ENCODE measurements around the gene MCM3.

- TF ChIP-seq, protein P1, sequence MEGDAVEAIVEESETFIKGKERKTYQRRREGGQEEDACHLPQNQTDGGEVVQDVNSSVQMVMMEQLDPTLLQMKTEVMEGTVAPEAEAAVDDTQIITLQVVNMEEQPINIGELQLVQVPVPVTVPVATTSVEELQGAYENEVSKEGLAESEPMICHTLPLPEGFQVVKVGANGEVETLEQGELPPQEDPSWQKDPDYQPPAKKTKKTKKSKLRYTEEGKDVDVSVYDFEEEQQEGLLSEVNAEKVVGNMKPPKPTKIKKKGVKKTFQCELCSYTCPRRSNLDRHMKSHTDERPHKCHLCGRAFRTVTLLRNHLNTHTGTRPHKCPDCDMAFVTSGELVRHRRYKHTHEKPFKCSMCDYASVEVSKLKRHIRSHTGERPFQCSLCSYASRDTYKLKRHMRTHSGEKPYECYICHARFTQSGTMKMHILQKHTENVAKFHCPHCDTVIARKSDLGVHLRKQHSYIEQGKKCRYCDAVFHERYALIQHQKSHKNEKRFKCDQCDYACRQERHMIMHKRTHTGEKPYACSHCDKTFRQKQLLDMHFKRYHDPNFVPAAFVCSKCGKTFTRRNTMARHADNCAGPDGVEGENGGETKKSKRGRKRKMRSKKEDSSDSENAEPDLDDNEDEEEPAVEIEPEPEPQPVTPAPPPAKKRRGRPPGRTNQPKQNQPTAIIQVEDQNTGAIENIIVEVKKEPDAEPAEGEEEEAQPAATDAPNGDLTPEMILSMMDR (IDR thresholded peaks at IDR 0.05; ENCODE audit: low read depth, low read length): peak; percentile 49
- TF ChIP-seq EZH2phosphoT487 (IDR thresholded peaks at IDR 0.05; ENCODE audit: low read depth): no peak
Observed at GRCh38 chr6:52285177-52286068, 881 bp upstream of the MCM3 start.

Measured in OCI-LY3 (cell line).